CD4-positive, alpha-beta T cell (primary cell): ENCODE measurements around the gene PPP2R5D. TPM values are rescaled to one million over a fixed set of nuclear protein-coding genes. Genes with fewer than 3 reads are reported as not detected.

Experiments
- ATAC-seq: fragments of 200-7000 bp; cut with Tn5 transposase; one replicate; pipeline ENCODE4 v1.10.0; 2022; ENCODE audit warnings: mild to moderate bottlenecking; ENCODE audit not compliant: poor library complexity
- CTCF ChIA-PET: fragments of 350-600 bp; sonication (Branson Sonifier 250); formaldehyde crosslinking; loops from one replicate; lab custom pipeline; 2021; ENCODE audit warnings: antibody characterized with exemption, inconsistent platforms; lab: Charles Lee
- POLR2A ChIA-PET: fragments of 350-600 bp; sonication (Branson Sonifier 250); formaldehyde crosslinking; loops from one replicate; lab custom pipeline; 2021; ENCODE audit warnings: antibody characterized with exemption, inconsistent platforms; lab: Charles Lee
- DNase-seq, 14 experiments: peaks; one replicate each; pipeline ENCODE4 v3.0.0-alpha.2; 2013 to 2020; ENCODE audit warnings: mixed read lengths in 2 of 14
- H3K27ac ChIP-seq, 2 donors: one replicate each; pipeline versions ENCODE4 v1.5.1 to v1.7.0; 2013; ENCODE audit warnings: low read length in 2 of 2, low read depth in 1 of 2, mild to moderate bottlenecking in 1 of 2
- H3K27me3 ChIP-seq, 2 experiments: 1 replicate in 1 of 2; 2 replicates in 1 of 2; pipeline versions ENCODE4 v1.6.1 to v1.7.0; 2013; ENCODE audit warnings: low read length in 2 of 2, control low read depth in 1 of 2, mild to moderate bottlenecking in 1 of 2, moderate library complexity in 1 of 2; ENCODE audit not compliant: insufficient read depth in 2 of 2, control insufficient read depth in 1 of 2
- H3K36me3 ChIP-seq: one replicate; pipeline ENCODE4 v1.6.1; 2013; ENCODE audit warnings: low read length, control low read depth; ENCODE audit not compliant: insufficient read depth
- H3K4me1 ChIP-seq: one replicate; pipeline ENCODE4 v1.6.1; 2013; ENCODE audit warnings: low read length, control low read depth; ENCODE audit not compliant: insufficient read depth
- H3K4me3 ChIP-seq: one replicate; pipeline ENCODE4 v1.5.1; 2013; ENCODE audit warnings: mild to moderate bottlenecking, low read length, moderate library complexity
- H3K9me3 ChIP-seq, 2 experiments: 1 replicate in 1 of 2; 2 replicates in 1 of 2; pipeline versions ENCODE4 v1.6.1 to v1.7.0; 2013; ENCODE audit warnings: low read length in 2 of 2, mild to moderate bottlenecking in 2 of 2, control low read depth in 1 of 2, moderate library complexity in 1 of 2; ENCODE audit not compliant: control insufficient read depth in 1 of 2, insufficient read depth in 1 of 2
- H3K27ac Mint-ChIP-seq: one replicate; pipeline ENCODE4 v1.8.0; 2020; ENCODE audit warnings: mixed read lengths
- H3K27me3 Mint-ChIP-seq: one replicate; pipeline ENCODE4 v1.8.0; 2021; ENCODE audit warnings: mixed read lengths
- H3K36me3 Mint-ChIP-seq: one replicate; pipeline ENCODE4 v1.8.0; 2021; ENCODE audit warnings: low read depth, mixed read lengths
- H3K4me1 Mint-ChIP-seq: one replicate; pipeline ENCODE4 v1.8.0; 2021; ENCODE audit warnings: low read depth, mixed read lengths
- H3K4me3 Mint-ChIP-seq: one replicate; pipeline ENCODE4 v1.8.0; 2020; ENCODE audit warnings: mild to moderate bottlenecking, mixed read lengths
- H3K9me3 Mint-ChIP-seq: one replicate; pipeline ENCODE4 v1.8.0; 2020; ENCODE audit warnings: mixed read lengths
- CTCF ChIP-seq: fragments of 200-600 bp; IDR thresholded peaks from one replicate; pipeline ENCODE4 v1.8.0; 2022; ENCODE audit warnings: antibody characterized with exemption, mild to moderate bottlenecking
- intact Hi-C, 2 experiments: fragments of 100-400 bp; cut with DNase I in 1 of 2; cut with micrococcal nuclease in 1 of 2; formaldehyde crosslinking; loops; one replicate each; pipeline versions ENCODE4 v1.15.1 to v1.9.0; 2023 to 2025; cut with DNase I, micrococcal nuclease
- total RNA-seq, 174 experiments: library from RNA in 2 of 174; stranded (reverse) in 2 of 174; gene quantifications; one replicate each; pipeline ENCODE4 v1.2.3 and lab custom pipeline; 2021 to 2026

The PPP2R5D gene
- total RNA-seq, 2 experiments from 2014 or later, result 15.3 to 17.5 TPM

- H3K27ac Mint-ChIP-seq, result no peak overlapping the region
- peaks cover 56% of the 10 kb centered on the region for H3K36me3 Mint-ChIP-seq
- H3K27me3 Mint-ChIP-seq, result no peaks in the 10 kb centered on the region
- no peak overlapping the region for H3K4me3 ChIP-seq
- ChIA-PET CTCF (no interaction called here), POLR2A (interaction anchor here (0.6 to 1.9 kb wide), 2 partner anchors 20 to 423 kb away, joined by 4 to 6 read pairs; partner anchors contain the start of gene CUL7)
- TF ChIP-seq CTCF, result no peak
- no peak overlapping the region for H3K27ac ChIP-seq
- no peak overlapping the region for H3K4me3 Mint-ChIP-seq
- no peaks in the 10 kb centered on the region for H3K27me3 ChIP-seq
- no peaks in the 10 kb centered on the region for H3K4me1 ChIP-seq
- H3K36me3 ChIP-seq, result peaks cover 45% of the 10 kb centered on the region
- H3K4me1 Mint-ChIP-seq, result no peaks in the 10 kb centered on the region
- no peaks in the 10 kb centered on the region for H3K9me3 ChIP-seq
- intact Hi-C loops, result no loop called here
- H3K9me3 Mint-ChIP-seq, result no peaks in the 10 kb centered on the region
- DNase-seq, result no peak
- ATAC-seq, result no peak
These were observed 49.8 kb downstream of the PPP2R5D start for GRCh38 chr6:43034190-43034525.

- ChIA-PET CTCF (no interaction called here), POLR2A (interaction anchor here (2.7 kb wide), 1 partner anchor 19 kb away, joined by 7 read pairs; the partner anchor contains the start of gene CUL7)
- Mint-ChIP-seq H3K36me3 (peaks cover 56% of the 10 kb centered on the region), H3K4me3 (no peak overlapping the region), H3K4me1 (no peaks in the 10 kb centered on the region), H3K27me3 (no peaks in the 10 kb centered on the region), H3K9me3 (no peaks in the 10 kb centered on the region), H3K27ac (no peak overlapping the region)
- DNase-seq (no peak), ATAC-seq (no peak)
- Histone ChIP-seq H3K36me3 (peaks cover 46% of the 10 kb centered on the region), H3K4me3 (no peak overlapping the region), H3K4me1 (no peaks in the 10 kb centered on the region), H3K27me3 (no peaks in the 10 kb centered on the region), H3K27ac (no peak overlapping the region), H3K9me3 (no peaks in the 10 kb centered on the region)
- intact Hi-C loops, result no loop called here
- TF ChIP-seq CTCF, result no peak
These were observed 51.3 kb downstream of the PPP2R5D start for GRCh38 chr6:43035495-43036194.

- Histone ChIP-seq H3K27ac (no peak overlapping the region), H3K4me3 (no peak overlapping the region), H3K4me1 (no peaks in the 10 kb centered on the region), H3K36me3 (peaks cover 47% of the 10 kb centered on the region), H3K27me3 (no peaks in the 10 kb centered on the region), H3K9me3 (no peaks in the 10 kb centered on the region)
- no peaks in the 10 kb centered on the region for H3K27me3 Mint-ChIP-seq
- peaks cover 59% of the 10 kb centered on the region for H3K36me3 Mint-ChIP-seq
- no peaks in the 10 kb centered on the region for H3K4me1 Mint-ChIP-seq
- CTCF ChIA-PET, result no interaction called here
- H3K9me3 Mint-ChIP-seq, result no peaks in the 10 kb centered on the region
- no peak overlapping the region for H3K27ac Mint-ChIP-seq
- intact Hi-C loops, result no loop called here
- POLR2A ChIA-PET, result interaction anchor here (2.7 kb wide), 1 partner anchor 18 kb away, joined by 7 read pairs; the partner anchor contains the start of gene CUL7
- DNase-seq (no peak), ATAC-seq (no peak)
- no peak for TF ChIP-seq CTCF
- H3K4me3 Mint-ChIP-seq, result no peak overlapping the region
These were observed 52.3 kb downstream of the PPP2R5D start for GRCh38 chr6:43036712-43037111.
